Esophagus muscularis mucosa (tissue), 3 donors: Measurements from ENCODE around the gene VKORC1L1.

Experiments
- CTCF ChIP-seq, 3 experiments: fragments of 200-600 bp in 2 of 3; fragments of 450-650 bp in 1 of 3; sonication (generic) in 2 of 3; IDR thresholded peaks; one replicate each; pipeline ENCODE4 v1.5.1; 2017 to 2019; ENCODE audit warnings: antibody characterized with exemption in 3 of 3, mild to moderate bottlenecking in 2 of 3, moderate library complexity in 1 of 3
- POLR2A ChIP-seq: fragments of 450-650 bp; IDR thresholded peaks from one replicate; pipeline ENCODE4 v1.6.1; 2017; ENCODE audit warnings: antibody characterized with exemption, moderate library complexity, mild to moderate bottlenecking, low read depth

GRCh38 chr7:65980478-65981250, 107.8 kb downstream of the VKORC1L1 start:
- no peak for TF ChIP-seq CTCF (IDR thresholded peaks at IDR 0.05)
- no peak for TF ChIP-seq POLR2A
